HG02798 (cell line): ENCODE measurements around the gene HJV.
A peak's percentile ranks its signal among the peaks of the same experiment; 100 is the strongest.

Experiments
- ATAC-seq: cut with Tn5 transposase; IDR thresholded peaks from one replicate; pipeline ENCODE4 v1.9.1; 2021; ENCODE audit warnings: mild to moderate bottlenecking; ENCODE audit not compliant: unreplicated experiment, poor library complexity

HJV gene

DNA sequence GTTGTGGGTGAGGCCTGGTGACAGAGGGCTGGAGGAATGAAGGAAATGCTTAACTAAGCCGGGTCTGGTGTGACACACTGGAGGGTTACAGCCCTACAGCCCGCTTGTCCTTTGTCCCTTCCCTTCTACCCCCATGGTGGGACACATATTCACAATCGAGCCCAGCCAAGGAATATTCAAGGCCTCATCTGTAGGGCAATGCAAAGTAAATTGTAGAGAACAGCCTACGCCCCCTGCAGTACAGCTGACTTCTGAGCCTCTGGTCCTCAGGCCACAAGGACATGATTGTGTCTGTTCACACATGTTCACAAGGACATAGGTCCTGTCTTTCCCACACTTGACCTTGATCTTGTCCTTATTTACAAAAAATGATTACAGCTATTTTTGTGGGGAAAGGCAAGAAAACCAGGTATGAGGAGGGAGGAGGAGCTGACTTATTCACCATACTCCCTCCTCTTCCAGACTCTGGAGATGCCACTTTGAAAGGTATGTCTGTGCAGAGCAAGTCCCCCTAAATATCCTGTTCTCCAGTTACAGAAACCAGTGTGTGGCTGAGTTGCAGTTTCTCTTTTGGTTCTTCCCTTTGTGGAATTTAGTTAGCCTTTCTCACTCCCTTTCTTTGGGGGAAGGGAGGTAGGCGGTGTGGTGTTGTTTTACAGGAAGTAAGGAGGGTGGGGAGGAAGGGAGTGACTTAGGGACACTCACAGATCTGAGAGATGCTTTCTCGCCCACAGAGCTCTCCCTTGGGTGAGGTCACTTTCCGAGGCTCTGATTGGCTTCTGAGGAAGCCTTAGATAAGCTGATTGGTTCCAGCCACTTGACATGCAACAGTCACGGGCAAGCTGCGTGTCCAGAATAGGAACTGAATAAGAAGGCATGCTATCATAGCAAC lies 42.4 kb downstream of the HJV start:
- ATAC-seq = peak; percentile 90

DNA sequence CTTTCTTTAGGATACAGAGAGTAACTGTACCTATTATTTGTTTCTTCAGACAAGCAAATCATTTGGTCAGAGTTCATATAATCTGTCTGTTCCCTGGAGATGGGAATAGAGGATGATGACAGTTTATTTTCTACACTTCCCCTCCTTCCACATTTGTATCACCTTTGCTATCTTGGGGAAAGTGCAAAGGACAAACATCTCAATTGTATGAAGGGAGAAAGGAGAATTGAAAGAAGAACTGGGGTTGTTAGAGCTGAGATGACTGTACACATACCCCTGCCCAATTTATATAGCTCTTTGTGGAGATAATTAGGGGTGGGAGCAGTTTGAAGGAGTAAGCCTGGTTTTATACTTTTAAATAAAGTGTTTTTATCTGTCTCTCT lies 43.1 kb downstream of the HJV start:
- no peak for ATAC-seq

DNA sequence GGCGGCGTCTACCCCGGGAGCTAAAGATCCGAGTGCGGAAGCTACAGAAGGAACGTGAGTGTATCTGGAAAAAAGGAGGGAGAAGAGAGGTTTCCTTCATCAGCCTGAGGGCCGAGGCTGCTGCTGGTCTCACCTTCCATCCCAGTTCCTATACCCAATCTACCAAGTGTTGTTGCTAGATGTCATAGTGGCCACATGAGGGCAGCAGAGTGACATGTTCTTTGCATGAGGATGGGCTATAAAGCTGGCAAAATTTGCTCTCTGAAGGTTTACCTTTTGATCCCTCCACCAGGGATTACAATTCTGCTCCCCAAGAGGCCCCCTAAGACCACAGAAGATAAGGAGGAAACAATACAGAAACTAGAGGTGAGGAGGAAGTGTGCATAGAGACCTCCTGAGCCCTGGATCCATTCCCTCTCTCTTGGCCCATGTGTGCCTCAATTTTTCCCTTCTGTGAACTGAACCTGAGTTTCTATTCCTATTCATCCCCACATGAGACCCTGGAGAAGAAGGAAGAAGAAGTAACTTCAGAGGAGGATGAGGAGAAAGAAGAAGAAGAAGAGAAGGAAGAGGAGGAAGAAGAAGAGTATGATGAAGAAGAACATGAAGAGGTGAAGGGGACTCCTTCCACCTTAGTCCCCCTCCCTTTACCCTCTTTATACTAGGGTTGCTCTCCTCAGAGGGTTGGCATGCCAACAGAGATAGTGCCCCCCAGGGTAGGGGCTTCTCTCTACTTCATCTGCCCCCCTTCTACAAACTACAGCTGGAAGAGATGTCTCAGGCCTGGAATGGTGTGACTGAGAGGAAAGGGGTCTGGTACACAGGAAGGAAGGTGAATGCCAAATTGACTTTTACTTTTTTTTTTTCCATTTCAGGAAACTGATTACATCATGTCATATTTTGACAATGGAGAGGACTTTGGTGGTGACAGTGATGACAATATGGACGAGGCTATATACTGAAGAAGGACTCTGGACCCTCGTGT lies 43.8 kb downstream of the HJV start:
- peak; percentile 16 for ATAC-seq

DNA sequence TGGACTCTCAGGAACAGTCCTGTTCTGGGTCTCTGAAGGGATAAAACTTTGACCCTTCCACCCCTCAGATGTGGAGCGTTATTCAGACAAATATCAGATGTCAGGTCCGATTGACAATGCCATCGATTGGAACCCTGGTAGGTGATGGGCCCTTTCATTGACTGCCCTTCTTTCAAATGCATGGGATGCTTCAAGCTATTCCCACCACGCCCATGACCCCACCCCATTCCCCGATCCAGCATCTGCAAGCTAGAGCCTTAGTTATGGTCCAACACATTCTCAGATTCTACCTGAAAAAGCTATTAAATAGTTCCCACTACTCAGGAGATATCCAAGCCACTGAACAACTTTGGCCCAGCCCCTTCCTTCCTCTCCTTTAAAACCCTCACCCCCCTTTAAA lies 44.5 kb downstream of the HJV start:
- ATAC-seq = no peak

DNA sequence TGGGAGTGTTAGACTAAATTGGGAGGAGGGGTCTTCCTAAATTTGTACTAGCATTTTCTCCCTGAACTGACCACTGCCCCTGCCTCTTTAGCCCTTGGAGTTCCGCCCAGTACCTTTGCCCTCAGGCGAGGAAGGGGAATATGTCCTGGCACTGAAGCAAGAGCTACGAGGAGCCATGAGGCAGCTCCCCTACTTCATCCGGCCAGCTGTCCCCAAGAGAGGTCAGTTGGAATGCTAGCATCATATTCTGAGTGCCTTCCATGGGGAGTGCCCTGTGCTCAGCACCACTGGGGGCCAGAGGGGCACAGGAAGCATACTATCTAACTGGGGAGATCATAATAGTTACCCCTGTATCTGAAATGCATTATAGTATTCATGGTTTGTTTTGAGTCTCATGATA lies 46.3 kb downstream of the HJV start:
- no peak for ATAC-seq

DNA sequence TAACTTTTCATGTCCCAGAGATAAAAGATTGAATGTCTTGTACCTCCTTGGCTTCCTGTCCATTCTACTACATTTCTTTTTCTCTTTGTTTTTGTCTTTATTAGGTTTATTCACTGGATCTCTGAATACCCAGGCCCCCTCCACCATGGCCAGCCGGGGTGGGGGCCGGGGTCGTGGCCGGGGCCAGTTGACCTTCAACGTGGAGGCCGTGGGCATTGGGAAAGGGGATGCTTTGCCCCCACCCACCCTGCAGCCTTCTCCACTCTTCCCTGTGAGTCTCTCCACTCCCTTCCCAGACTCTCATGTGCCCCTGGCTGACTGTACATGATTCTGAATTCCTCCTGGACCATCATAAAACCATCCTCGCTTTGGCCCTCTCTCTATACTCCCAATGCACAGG lies 46.8 kb downstream of the HJV start:
- no peak for ATAC-seq

DNA sequence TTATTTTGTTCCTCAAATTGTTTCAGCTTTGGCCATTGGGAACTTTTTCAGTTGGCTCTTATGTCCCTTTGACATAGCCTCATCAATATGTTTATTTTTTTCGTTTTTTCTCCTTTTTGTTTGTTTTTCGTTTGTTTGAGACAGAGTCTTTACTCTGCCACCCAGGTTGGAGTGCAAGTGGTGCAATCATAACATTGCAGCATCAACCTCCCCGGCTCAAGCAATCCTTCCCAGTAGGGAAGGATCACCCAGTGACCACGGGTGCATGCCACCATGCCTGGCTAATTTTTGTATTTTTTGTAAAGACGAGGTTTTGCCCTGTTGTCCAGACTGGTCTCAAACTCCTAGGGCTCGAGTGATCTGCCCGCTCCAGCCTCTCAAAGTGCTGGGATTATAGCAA lies 49.0 kb downstream of the HJV start:
- no peak for ATAC-seq
